Activated CD4-positive, alpha-beta T cell treated with anti-CD3 and anti-CD28 coated beads for 24 hours (primary cell): ENCODE results near the gene GOLGA8M.
"Not testable (repeated sequence)": the region's sequence is repeated elsewhere in the genome, so short reads cannot be mapped to it uniquely, and the experiment has no call there.

Source experiments
- DNase-seq, 2 donors: peaks; one replicate each; pipeline ENCODE4 v3.0.0-alpha.2; 2020; ENCODE audit warnings: low read depth in 2 of 2

GOLGA8M gene

GRCh38 chr15:28712270-28712669, at the start of gene GOLGA8M:
Gene GOLGA8M, minus strand, starts transcription at chr15:28712421. Its CDS starts 98 bp downstream, at chr15:28712323.
- not testable (repeated sequence) for DNase-seq

GRCh38 chr15:28742890-28743289, 30.7 kb upstream of the GOLGA8M start:
- not testable (repeated sequence) for DNase-seq

- DNase-seq = not testable (repeated sequence)
These were observed 26.5 kb upstream of the GOLGA8M start for GRCh38 chr15:28738590-28739292.

GRCh38 chr15:28738200-28738561, 26.0 kb upstream of the GOLGA8M start:
- DNase-seq = not testable (repeated sequence)

GRCh38 chr15:28737521-28738199, 25.4 kb upstream of the GOLGA8M start:
- not testable (repeated sequence) for DNase-seq

- not testable (repeated sequence) for DNase-seq
These were observed 15.8 kb upstream of the GOLGA8M start for GRCh38 chr15:28728061-28728460.

GRCh38 chr15:28727026-28727425, 14.8 kb upstream of the GOLGA8M start:
- DNase-seq = not testable (repeated sequence)

- no peak for DNase-seq
These were observed 13.9 kb upstream of the GOLGA8M start for GRCh38 chr15:28726102-28726501.

- DNase-seq = no peak
These were observed 13.3 kb upstream of the GOLGA8M start for GRCh38 chr15:28725556-28725955.

- DNase-seq = not testable (repeated sequence)
These were observed 11.8 kb upstream of the GOLGA8M start for GRCh38 chr15:28723986-28724385.

- not testable (repeated sequence) for DNase-seq
These were observed 7.4 kb upstream of the GOLGA8M start for GRCh38 chr15:28719626-28720025.

GRCh38 chr15:28718576-28718975, 6.4 kb upstream of the GOLGA8M start:
- not testable (repeated sequence) for DNase-seq

GRCh38 chr15:28714176-28714575, 2.0 kb upstream of the GOLGA8M start:
- DNase-seq = not testable (repeated sequence)

- not testable (repeated sequence) for DNase-seq
These were observed 8.3 kb downstream of the GOLGA8M start for GRCh38 chr15:28703927-28704326.

- not testable (repeated sequence) for DNase-seq
These were observed 9.8 kb downstream of the GOLGA8M start for GRCh38 chr15:28702427-28702826.

GRCh38 chr15:28694006-28694751, 18.0 kb downstream of the GOLGA8M start:
- DNase-seq = not testable (repeated sequence)

- not testable (repeated sequence) for DNase-seq
These were observed 19.2 kb downstream of the GOLGA8M start for GRCh38 chr15:28693021-28693420.

GRCh38 chr15:28673533-28673932, 38.7 kb downstream of the GOLGA8M start:
- not testable (repeated sequence) for DNase-seq

- DNase-seq = not testable (repeated sequence)
These were observed 40.1 kb downstream of the GOLGA8M start for GRCh38 chr15:28672122-28672521.

GRCh38 chr15:28666402-28666801, 45.8 kb downstream of the GOLGA8M start:
- DNase-seq = not testable (repeated sequence)

- not testable (repeated sequence) for DNase-seq
These were observed 47.6 kb downstream of the GOLGA8M start for GRCh38 chr15:28664575-28664974.

GRCh38 chr15:28663717-28664116, 48.5 kb downstream of the GOLGA8M start:
- DNase-seq = not testable (repeated sequence)
